Measurements from ENCODE around the gene ANKRD49.

The ANKRD49 gene

DNA sequence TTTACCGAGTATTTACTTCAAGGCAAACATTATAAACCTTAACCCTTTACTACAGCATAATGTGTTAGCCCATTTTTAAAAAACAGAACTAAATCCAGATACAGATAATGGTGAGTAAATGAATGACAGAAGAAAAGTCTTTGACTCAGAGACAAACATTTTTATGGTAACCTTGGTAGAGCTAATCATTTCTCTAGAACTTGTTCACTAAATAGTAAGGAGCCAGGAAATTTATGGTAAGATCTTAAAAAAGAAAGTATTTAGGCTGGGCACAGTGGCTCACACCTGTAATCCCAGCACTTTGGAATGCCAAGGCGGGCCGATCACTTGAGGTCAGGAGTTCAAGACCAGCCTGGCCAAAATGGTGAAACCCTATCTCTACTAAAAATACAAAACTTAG lies 38.4 kb downstream of the ANKRD49 start:
- Histone ChIP-seq H3K9me3 (ENCODE audit: insufficient read depth, low read depth, low read length) (no peaks in the 10 kb centered on the region), H3K4me3 (ENCODE audit: low read length) (no peak overlapping the region), H3K4me1 (ENCODE audit: insufficient read depth, low read length) (no peaks in the 10 kb centered on the region), H3K9ac (ENCODE audit: low read depth, low read length) (no peak overlapping the region), H3K27me3 (ENCODE audit: insufficient read depth, low read length) (no peaks in the 10 kb centered on the region), H3K36me3 (ENCODE audit: insufficient read depth, low read depth, low read length) (no peaks in the 10 kb centered on the region), H3K27ac (ENCODE audit: low read length) (no peak overlapping the region)

GRCh38 chr11:94533206-94533605 lies 39.4 kb downstream of the ANKRD49 start:
- Histone ChIP-seq H3K9ac (ENCODE audit: low read depth, low read length) (no peak overlapping the region), H3K27ac (ENCODE audit: low read length) (no peak overlapping the region), H3K4me1 (ENCODE audit: insufficient read depth, low read length) (no peaks in the 10 kb centered on the region), H3K36me3 (ENCODE audit: insufficient read depth, low read depth, low read length) (no peaks in the 10 kb centered on the region), H3K27me3 (ENCODE audit: insufficient read depth, low read length) (no peaks in the 10 kb centered on the region), H3K9me3 (ENCODE audit: insufficient read depth, low read depth, low read length) (no peaks in the 10 kb centered on the region), H3K4me3 (ENCODE audit: low read length) (no peak overlapping the region)

GRCh38 chr11:94533696-94534630 lies 40.2 kb downstream of the ANKRD49 start:
- Histone ChIP-seq H3K27me3 (ENCODE audit: insufficient read depth, low read length) (no peaks in the 10 kb centered on the region), H3K36me3 (ENCODE audit: insufficient read depth, low read depth, low read length) (no peaks in the 10 kb centered on the region), H3K9me3 (ENCODE audit: insufficient read depth, low read depth, low read length) (no peaks in the 10 kb centered on the region), H3K27ac (ENCODE audit: low read length) (no peak overlapping the region), H3K4me1 (ENCODE audit: insufficient read depth, low read length) (no peaks in the 10 kb centered on the region), H3K4me3 (ENCODE audit: low read length) (no peak overlapping the region), H3K9ac (ENCODE audit: low read depth, low read length) (no peak overlapping the region)

DNA sequence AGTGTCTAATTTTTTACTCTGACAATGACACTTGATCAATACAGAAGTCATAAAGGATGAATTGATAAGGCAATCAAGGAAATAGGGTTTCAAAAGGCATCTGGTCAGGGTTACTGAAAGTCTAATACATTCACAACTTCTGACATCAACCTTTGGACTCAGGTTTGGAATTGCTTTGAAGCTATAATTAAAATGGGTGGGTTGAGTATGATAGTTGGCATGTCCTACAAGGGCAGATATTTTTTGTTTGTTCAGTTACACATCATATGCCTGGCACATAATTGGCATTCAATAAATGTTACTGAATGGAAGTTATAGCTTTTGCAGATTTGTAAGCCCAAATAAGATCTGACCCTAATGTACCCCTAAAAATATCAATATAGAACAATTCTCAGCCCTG lies 42.6 kb downstream of the ANKRD49 start:
- no peaks in the 10 kb centered on the region for H3K36me3 ChIP-seq (ENCODE audit: insufficient read depth, low read depth, low read length)
- H3K9ac ChIP-seq (ENCODE audit: low read depth, low read length), result no peak overlapping the region
- H3K4me1 ChIP-seq (ENCODE audit: insufficient read depth, low read length), result no peaks in the 10 kb centered on the region
- no peak overlapping the region for H3K27ac ChIP-seq (ENCODE audit: low read length)
- H3K4me3 ChIP-seq (ENCODE audit: low read length), result no peak overlapping the region
- H3K27me3 ChIP-seq (ENCODE audit: insufficient read depth, low read length), result no peaks in the 10 kb centered on the region; the same call in 1 of the 2 replicates
- H3K9me3 ChIP-seq (ENCODE audit: insufficient read depth, low read depth, low read length), result no peaks in the 10 kb centered on the region

GRCh38 chr11:94537031-94537600 lies 43.3 kb downstream of the ANKRD49 start:
- Histone ChIP-seq H3K27me3 (ENCODE audit: insufficient read depth, low read length) (no peaks in the 10 kb centered on the region; the same call in 1 of the 2 replicates), H3K27ac (ENCODE audit: low read length) (no peak overlapping the region), H3K9ac (ENCODE audit: low read depth, low read length) (no peak overlapping the region), H3K4me3 (ENCODE audit: low read length) (no peak overlapping the region), H3K4me1 (ENCODE audit: insufficient read depth, low read length) (no peaks in the 10 kb centered on the region), H3K9me3 (ENCODE audit: insufficient read depth, low read depth, low read length) (no peaks in the 10 kb centered on the region), H3K36me3 (ENCODE audit: insufficient read depth, low read depth, low read length) (no peaks in the 10 kb centered on the region)

DNA sequence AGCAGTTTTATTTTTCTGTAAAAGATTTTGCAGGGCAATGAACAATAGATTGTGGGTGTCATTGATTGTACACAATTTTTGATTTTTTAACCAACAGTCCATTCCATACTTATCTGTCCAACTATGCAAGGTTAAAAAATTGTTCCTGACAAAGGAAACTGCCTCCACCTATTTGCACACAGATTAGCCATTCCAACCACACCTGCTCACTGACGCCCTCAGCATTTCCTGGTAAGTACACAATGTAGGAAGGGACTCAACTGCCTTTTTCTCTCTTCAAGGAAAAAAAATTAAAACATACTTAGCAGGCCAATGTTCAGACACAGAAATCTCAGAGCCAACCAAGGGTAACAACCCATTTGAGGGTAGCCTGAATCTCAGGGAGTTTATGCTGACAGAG lies 45.6 kb downstream of the ANKRD49 start:
- no peak overlapping the region for H3K9ac ChIP-seq (ENCODE audit: low read depth, low read length)

DNA sequence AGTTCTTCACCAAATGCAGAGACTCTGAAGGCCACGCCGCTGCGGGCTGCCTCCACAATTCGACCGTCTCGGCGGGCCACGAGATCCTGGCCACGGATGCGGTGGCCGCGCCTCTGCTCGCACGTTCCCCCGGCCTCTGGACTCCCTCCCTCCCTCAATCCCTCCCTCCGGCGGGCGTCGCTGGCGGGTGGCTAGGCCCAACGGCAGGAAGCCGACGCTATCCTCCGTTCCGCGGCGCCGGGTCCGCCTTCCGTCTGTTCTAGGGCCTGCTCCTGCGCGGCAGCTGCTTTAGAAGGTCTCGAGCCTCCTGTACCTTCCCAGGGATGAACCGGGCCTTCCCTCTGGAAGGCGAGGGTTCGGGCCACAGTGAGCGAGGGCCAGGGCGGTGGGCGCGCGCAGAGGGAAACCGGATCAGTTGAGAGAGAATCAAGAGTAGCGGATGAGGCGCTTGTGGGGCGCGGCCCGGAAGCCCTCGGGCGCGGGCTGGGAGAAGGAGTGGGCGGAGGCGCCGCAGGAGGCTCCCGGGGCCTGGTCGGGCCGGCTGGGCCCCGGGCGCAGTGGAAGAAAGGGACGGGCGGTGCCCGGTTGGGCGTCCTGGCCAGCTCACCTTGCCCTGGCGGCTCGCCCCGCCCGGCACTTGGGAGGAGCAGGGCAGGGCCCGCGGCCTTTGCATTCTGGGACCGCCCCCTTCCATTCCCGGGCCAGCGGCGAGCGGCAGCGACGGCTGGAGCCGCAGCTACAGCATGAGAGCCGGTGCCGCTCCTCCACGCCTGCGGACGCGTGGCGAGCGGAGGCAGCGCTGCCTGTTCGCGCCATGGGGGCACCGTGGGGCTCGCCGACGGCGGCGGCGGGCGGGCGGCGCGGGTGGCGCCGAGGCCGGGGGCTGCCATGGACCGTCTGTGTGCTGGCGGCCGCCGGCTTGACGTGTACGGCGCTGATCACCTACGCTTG lies 50.2 kb downstream of the ANKRD49 start, which contains the start of gene FUT4:
Gene FUT4 (plus strand): TSS at position 227 of the 951 bp plus-strand sequence. CDS start 213 bp downstream, at position 440.
- peak within 1 kb of the TSS; percentile 13 for H3K27ac ChIP-seq (ENCODE audit: low read length)
- H3K4me1 ChIP-seq (ENCODE audit: insufficient read depth, low read length), result peaks cover 12% of the 10 kb centered on the region; the same call in 1 of the 2 replicates
- H3K9ac ChIP-seq (ENCODE audit: low read depth, low read length), result peak within 1 kb of the TSS; percentile 80
- no peaks in the 10 kb centered on the region for H3K36me3 ChIP-seq (ENCODE audit: insufficient read depth, low read depth, low read length)
- no peaks in the 10 kb centered on the region for H3K9me3 ChIP-seq (ENCODE audit: insufficient read depth, low read depth, low read length)
- H3K4me3 ChIP-seq (ENCODE audit: low read length), result peak within 1 kb of the TSS; percentile 73
- peaks cover 37% of the 10 kb centered on the region for H3K27me3 ChIP-seq (ENCODE audit: insufficient read depth, low read length)

More for the DNA sequence above, 45.6 kb downstream of the ANKRD49 start:
- no peaks in the 10 kb centered on the region for H3K36me3 ChIP-seq (ENCODE audit: insufficient read depth, low read depth, low read length)
- H3K4me3 ChIP-seq (ENCODE audit: low read length), result no peak overlapping the region
- no peaks in the 10 kb centered on the region for H3K9me3 ChIP-seq (ENCODE audit: insufficient read depth, low read depth, low read length)
- H3K27ac ChIP-seq (ENCODE audit: low read length), result no peak overlapping the region
- peaks cover 8% of the 10 kb centered on the region for H3K27me3 ChIP-seq (ENCODE audit: insufficient read depth, low read length)
- no peaks in the 10 kb centered on the region for H3K4me1 ChIP-seq (ENCODE audit: insufficient read depth, low read length)

GRCh38 chr11:94544646-94545263 lies 51.0 kb downstream of the ANKRD49 start:
- Histone ChIP-seq H3K27me3 (ENCODE audit: insufficient read depth, low read length) (peaks cover 37% of the 10 kb centered on the region), H3K27ac (ENCODE audit: low read length) (no peak overlapping the region), H3K4me1 (ENCODE audit: insufficient read depth, low read length) (peaks cover 12% of the 10 kb centered on the region; the same call in 1 of the 2 replicates), H3K4me3 (ENCODE audit: low read length) (peak overlapping the region; percentile 73; the same call in 1 of the 2 replicates), H3K36me3 (ENCODE audit: insufficient read depth, low read depth, low read length) (no peaks in the 10 kb centered on the region), H3K9me3 (ENCODE audit: insufficient read depth, low read depth, low read length) (no peaks in the 10 kb centered on the region), H3K9ac (ENCODE audit: low read depth, low read length) (peak overlapping the region; percentile 80; the same call in 1 of the 2 replicates)

DNA sequence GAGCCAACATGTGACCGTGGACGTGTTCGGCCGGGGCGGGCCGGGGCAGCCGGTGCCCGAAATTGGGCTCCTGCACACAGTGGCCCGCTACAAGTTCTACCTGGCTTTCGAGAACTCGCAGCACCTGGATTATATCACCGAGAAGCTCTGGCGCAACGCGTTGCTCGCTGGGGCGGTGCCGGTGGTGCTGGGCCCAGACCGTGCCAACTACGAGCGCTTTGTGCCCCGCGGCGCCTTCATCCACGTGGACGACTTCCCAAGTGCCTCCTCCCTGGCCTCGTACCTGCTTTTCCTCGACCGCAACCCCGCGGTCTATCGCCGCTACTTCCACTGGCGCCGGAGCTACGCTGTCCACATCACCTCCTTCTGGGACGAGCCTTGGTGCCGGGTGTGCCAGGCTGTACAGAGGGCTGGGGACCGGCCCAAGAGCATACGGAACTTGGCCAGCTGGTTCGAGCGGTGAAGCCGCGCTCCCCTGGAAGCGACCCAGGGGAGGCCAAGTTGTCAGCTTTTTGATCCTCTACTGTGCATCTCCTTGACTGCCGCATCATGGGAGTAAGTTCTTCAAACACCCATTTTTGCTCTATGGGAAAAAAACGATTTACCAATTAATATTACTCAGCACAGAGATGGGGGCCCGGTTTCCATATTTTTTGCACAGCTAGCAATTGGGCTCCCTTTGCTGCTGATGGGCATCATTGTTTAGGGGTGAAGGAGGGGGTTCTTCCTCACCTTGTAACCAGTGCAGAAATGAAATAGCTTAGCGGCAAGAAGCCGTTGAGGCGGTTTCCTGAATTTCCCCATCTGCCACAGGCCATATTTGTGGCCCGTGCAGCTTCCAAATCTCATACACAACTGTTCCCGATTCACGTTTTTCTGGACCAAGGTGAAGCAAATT lies 51.7 kb downstream of the ANKRD49 start:
- Histone ChIP-seq H3K9ac (ENCODE audit: low read depth, low read length) (peak overlapping the region; percentile 11; the same call in 1 of the 2 replicates), H3K27ac (ENCODE audit: low read length) (no peak overlapping the region), H3K36me3 (ENCODE audit: insufficient read depth, low read depth, low read length) (no peaks in the 10 kb centered on the region), H3K4me3 (ENCODE audit: low read length) (peak overlapping the region; percentile 73), H3K4me1 (ENCODE audit: insufficient read depth, low read length) (peaks cover 12% of the 10 kb centered on the region; the same call in 1 of the 2 replicates), H3K27me3 (ENCODE audit: insufficient read depth, low read length) (peaks cover 37% of the 10 kb centered on the region), H3K9me3 (ENCODE audit: insufficient read depth, low read depth, low read length) (no peaks in the 10 kb centered on the region)

- Histone ChIP-seq H3K4me1 (ENCODE audit: insufficient read depth, low read length) (peaks cover 12% of the 10 kb centered on the region; the same call in 1 of the 2 replicates), H3K27me3 (ENCODE audit: insufficient read depth, low read length) (peaks cover 37% of the 10 kb centered on the region), H3K4me3 (ENCODE audit: low read length) (peak overlapping the region; percentile 73), H3K9me3 (ENCODE audit: insufficient read depth, low read depth, low read length) (no peaks in the 10 kb centered on the region), H3K36me3 (ENCODE audit: insufficient read depth, low read depth, low read length) (no peaks in the 10 kb centered on the region), H3K9ac (ENCODE audit: low read depth, low read length) (peak overlapping the region; percentile 11; the same call in 1 of the 2 replicates), H3K27ac (ENCODE audit: low read length) (no peak overlapping the region)
These were observed 52.3 kb downstream of the ANKRD49 start for GRCh38 chr11:94546162-94546470.
